ENCODE measurements around the gene YWHAE.
A peak's percentile ranks its signal among the peaks of the same experiment; 100 is the strongest.
"Not testable (repeated sequence)": the region's sequence is repeated elsewhere in the genome, so short reads cannot be mapped to it uniquely, and the experiment has no call there.

YWHAE gene

GRCh38 chr17:1399679-1400512 is at the start of gene YWHAE:
TSS of gene YWHAE (minus strand) at chr17:1400222. CDS start at chr17:1400110, 112 bp downstream.
- peaks cover 10% of the 10 kb centered on the region for H3K4me1 ChIP-seq (ENCODE audit: control insufficient read depth, insufficient read depth, low read length)
- no peaks in the 10 kb centered on the region for H3K27me3 ChIP-seq (ENCODE audit: control insufficient read depth, insufficient read depth, low read length)
- no peaks in the 10 kb centered on the region for H3K36me3 ChIP-seq (ENCODE audit: control insufficient read depth, insufficient read depth, low read length)
- no peaks in the 10 kb centered on the region for H3K9me3 ChIP-seq (ENCODE audit: control insufficient read depth, low read length)
- peak within 1 kb of the TSS; percentile 99 for H3K4me3 ChIP-seq (ENCODE audit: low read length)
- peak within 1 kb of the TSS; percentile 96 for H3K9ac ChIP-seq (ENCODE audit: low read length)

GRCh38 chr17:1449412-1449967 is 49.5 kb upstream of the YWHAE start:
- Histone ChIP-seq H3K4me1 (ENCODE audit: control insufficient read depth, insufficient read depth, low read length) (peaks cover 28% of the 10 kb centered on the region), H3K27me3 (ENCODE audit: control insufficient read depth, insufficient read depth, low read length) (no peaks in the 10 kb centered on the region), H3K9me3 (ENCODE audit: control insufficient read depth, low read length) (no peaks in the 10 kb centered on the region), H3K9ac (ENCODE audit: low read length) (no peak overlapping the region), H3K4me3 (ENCODE audit: low read length) (no peak overlapping the region), H3K36me3 (ENCODE audit: control insufficient read depth, insufficient read depth, low read length) (no peaks in the 10 kb centered on the region)

GRCh38 chr17:1447052-1447451 is 47.0 kb upstream of the YWHAE start:
- Histone ChIP-seq H3K4me1 (ENCODE audit: control insufficient read depth, insufficient read depth, low read length) (peaks cover 11% of the 10 kb centered on the region), H3K9ac (ENCODE audit: low read length) (no peak overlapping the region)

GRCh38 chr17:1446201-1446600 is 46.2 kb upstream of the YWHAE start:
- Histone ChIP-seq H3K36me3 (ENCODE audit: control insufficient read depth, insufficient read depth, low read length) (no peaks in the 10 kb centered on the region), H3K4me1 (ENCODE audit: control insufficient read depth, insufficient read depth, low read length) (peaks cover 11% of the 10 kb centered on the region), H3K9me3 (ENCODE audit: control insufficient read depth, low read length) (no peaks in the 10 kb centered on the region), H3K4me3 (ENCODE audit: low read length) (no peak overlapping the region), H3K27me3 (ENCODE audit: control insufficient read depth, insufficient read depth, low read length) (no peaks in the 10 kb centered on the region), H3K9ac (ENCODE audit: low read length) (no peak overlapping the region)

More at GRCh38 chr17:1447052-1447451, 47.0 kb upstream of the YWHAE start:
- Histone ChIP-seq H3K27me3 (ENCODE audit: control insufficient read depth, insufficient read depth, low read length) (no peaks in the 10 kb centered on the region), H3K9me3 (ENCODE audit: control insufficient read depth, low read length) (no peaks in the 10 kb centered on the region), H3K36me3 (ENCODE audit: control insufficient read depth, insufficient read depth, low read length) (no peaks in the 10 kb centered on the region), H3K4me3 (ENCODE audit: low read length) (no peak overlapping the region)

- H3K4me3 ChIP-seq (ENCODE audit: low read length); H3K9me3 ChIP-seq (ENCODE audit: control insufficient read depth, low read length); H3K9ac ChIP-seq (ENCODE audit: low read length); H3K36me3 ChIP-seq (ENCODE audit: control insufficient read depth, insufficient read depth, low read length); H3K27me3 ChIP-seq (ENCODE audit: control insufficient read depth, insufficient read depth, low read length): not testable (repeated sequence)
- H3K4me1 ChIP-seq (ENCODE audit: control insufficient read depth, insufficient read depth, low read length) = peaks cover 11% of the 10 kb centered on the region
Observed at GRCh38 chr17:1445695-1446094, 45.7 kb upstream of the YWHAE start.

- H3K27me3 ChIP-seq (ENCODE audit: control insufficient read depth, insufficient read depth, low read length); H3K36me3 ChIP-seq (ENCODE audit: control insufficient read depth, insufficient read depth, low read length); H3K4me1 ChIP-seq (ENCODE audit: control insufficient read depth, insufficient read depth, low read length); H3K9me3 ChIP-seq (ENCODE audit: control insufficient read depth, low read length); H3K4me3 ChIP-seq (ENCODE audit: low read length); H3K9ac ChIP-seq (ENCODE audit: low read length): not testable (repeated sequence)
Observed at GRCh38 chr17:1442721-1443120, 42.7 kb upstream of the YWHAE start.

- Histone ChIP-seq H3K9me3 (ENCODE audit: control insufficient read depth, low read length) (no peaks in the 10 kb centered on the region), H3K27me3 (ENCODE audit: control insufficient read depth, insufficient read depth, low read length) (no peaks in the 10 kb centered on the region), H3K36me3 (ENCODE audit: control insufficient read depth, insufficient read depth, low read length) (no peaks in the 10 kb centered on the region), H3K9ac (ENCODE audit: low read length) (no peak overlapping the region), H3K4me1 (ENCODE audit: control insufficient read depth, insufficient read depth, low read length) (peaks cover 2% of the 10 kb centered on the region), H3K4me3 (ENCODE audit: low read length) (no peak overlapping the region)
Observed at GRCh38 chr17:1442187-1442586, 42.2 kb upstream of the YWHAE start.

GRCh38 chr17:1440921-1441320 is 40.9 kb upstream of the YWHAE start:
- Histone ChIP-seq H3K36me3 (ENCODE audit: control insufficient read depth, insufficient read depth, low read length) (peaks cover 4% of the 10 kb centered on the region), H3K9ac (ENCODE audit: low read length) (no peak overlapping the region), H3K27me3 (ENCODE audit: control insufficient read depth, insufficient read depth, low read length) (no peaks in the 10 kb centered on the region), H3K9me3 (ENCODE audit: control insufficient read depth, low read length) (no peaks in the 10 kb centered on the region), H3K4me3 (ENCODE audit: low read length) (no peak overlapping the region), H3K4me1 (ENCODE audit: control insufficient read depth, insufficient read depth, low read length) (no peaks in the 10 kb centered on the region)

GRCh38 chr17:1438593-1439083 is 38.6 kb upstream of the YWHAE start:
- Histone ChIP-seq H3K27me3 (ENCODE audit: control insufficient read depth, insufficient read depth, low read length) (no peaks in the 10 kb centered on the region), H3K36me3 (ENCODE audit: control insufficient read depth, insufficient read depth, low read length) (peaks cover 9% of the 10 kb centered on the region), H3K9ac (ENCODE audit: low read length) (no peak overlapping the region), H3K4me3 (ENCODE audit: low read length) (no peak overlapping the region), H3K4me1 (ENCODE audit: control insufficient read depth, insufficient read depth, low read length) (no peaks in the 10 kb centered on the region), H3K9me3 (ENCODE audit: control insufficient read depth, low read length) (no peaks in the 10 kb centered on the region)

- H3K36me3 ChIP-seq (ENCODE audit: control insufficient read depth, insufficient read depth, low read length) = peaks cover 9% of the 10 kb centered on the region
- no peak overlapping the region for H3K9ac ChIP-seq (ENCODE audit: low read length)
- no peaks in the 10 kb centered on the region for H3K27me3 ChIP-seq (ENCODE audit: control insufficient read depth, insufficient read depth, low read length)
- no peaks in the 10 kb centered on the region for H3K9me3 ChIP-seq (ENCODE audit: control insufficient read depth, low read length)
- no peak overlapping the region for H3K4me3 ChIP-seq (ENCODE audit: low read length)
- H3K4me1 ChIP-seq (ENCODE audit: control insufficient read depth, insufficient read depth, low read length) = no peaks in the 10 kb centered on the region
Observed at GRCh38 chr17:1435326-1435725, 35.3 kb upstream of the YWHAE start.

GRCh38 chr17:1434150-1434549 is 34.1 kb upstream of the YWHAE start:
- Histone ChIP-seq H3K9me3 (ENCODE audit: control insufficient read depth, low read length) (no peaks in the 10 kb centered on the region), H3K27me3 (ENCODE audit: control insufficient read depth, insufficient read depth, low read length) (no peaks in the 10 kb centered on the region), H3K4me3 (ENCODE audit: low read length) (no peak overlapping the region), H3K9ac (ENCODE audit: low read length) (no peak overlapping the region), H3K4me1 (ENCODE audit: control insufficient read depth, insufficient read depth, low read length) (no peaks in the 10 kb centered on the region), H3K36me3 (ENCODE audit: control insufficient read depth, insufficient read depth, low read length) (peaks cover 9% of the 10 kb centered on the region)

GRCh38 chr17:1431631-1432104 is 31.6 kb upstream of the YWHAE start:
- no peaks in the 10 kb centered on the region for H3K4me1 ChIP-seq (ENCODE audit: control insufficient read depth, insufficient read depth, low read length)
- no peaks in the 10 kb centered on the region for H3K27me3 ChIP-seq (ENCODE audit: control insufficient read depth, insufficient read depth, low read length)
- H3K9me3 ChIP-seq (ENCODE audit: control insufficient read depth, low read length) = no peaks in the 10 kb centered on the region
- H3K9ac ChIP-seq (ENCODE audit: low read length) = no peak overlapping the region
- no peak overlapping the region for H3K4me3 ChIP-seq (ENCODE audit: low read length)
- H3K36me3 ChIP-seq (ENCODE audit: control insufficient read depth, insufficient read depth, low read length) = peaks cover 9% of the 10 kb centered on the region

All from mucosa of stomach (tissue), 1 donor.